DMS 273 (cell line): Measurements from ENCODE around the gene DGKB.

Source experiments
- DNase-seq: peaks from one replicate; lab custom pipeline; 2025; ENCODE audit not compliant: unreplicated experiment; lab: John Stamatoyannopoulos, UW

Gene DGKB

GRCh38 chr7:14148974-14149373, 753.6 kb downstream of the DGKB start:
- no peak for DNase-seq

- DNase-seq, result no peak
These were observed 755.0 kb downstream of the DGKB start for GRCh38 chr7:14147532-14147931.

GRCh38 chr7:14144538-14144937, 758.0 kb downstream of the DGKB start:
- no peak for DNase-seq

GRCh38 chr7:14144109-14144508, 758.4 kb downstream of the DGKB start:
- no peak for DNase-seq

DNA sequence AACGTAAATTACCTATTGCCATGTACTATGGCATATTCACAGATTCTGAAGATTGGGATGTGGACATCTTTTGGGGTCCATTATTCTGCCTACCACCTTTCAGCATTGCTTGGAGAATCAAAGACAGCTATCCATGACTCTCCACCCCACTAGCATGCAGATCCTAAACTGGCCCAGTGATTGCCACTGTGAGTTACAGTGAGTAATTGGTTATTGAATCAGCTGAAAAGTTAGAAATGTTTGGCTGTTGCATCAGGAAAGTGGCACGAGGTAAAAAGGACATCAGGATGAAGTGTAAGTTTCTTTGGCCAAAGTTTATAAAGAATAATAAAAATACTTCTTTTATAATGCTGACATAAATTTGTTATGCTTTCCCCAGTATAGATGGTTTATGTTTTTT, 764.9 kb downstream of the DGKB start:
- no peak for DNase-seq

GRCh38 chr7:14133752-14134151, 768.8 kb downstream of the DGKB start:
- DNase-seq, result no peak

- no peak for DNase-seq
These were observed 776.6 kb downstream of the DGKB start for GRCh38 chr7:14125998-14126397.

- no peak for DNase-seq
These were observed 777.8 kb downstream of the DGKB start for GRCh38 chr7:14124716-14125115.

- no peak for DNase-seq
These were observed 778.6 kb downstream of the DGKB start for GRCh38 chr7:14123923-14124322.

DNA sequence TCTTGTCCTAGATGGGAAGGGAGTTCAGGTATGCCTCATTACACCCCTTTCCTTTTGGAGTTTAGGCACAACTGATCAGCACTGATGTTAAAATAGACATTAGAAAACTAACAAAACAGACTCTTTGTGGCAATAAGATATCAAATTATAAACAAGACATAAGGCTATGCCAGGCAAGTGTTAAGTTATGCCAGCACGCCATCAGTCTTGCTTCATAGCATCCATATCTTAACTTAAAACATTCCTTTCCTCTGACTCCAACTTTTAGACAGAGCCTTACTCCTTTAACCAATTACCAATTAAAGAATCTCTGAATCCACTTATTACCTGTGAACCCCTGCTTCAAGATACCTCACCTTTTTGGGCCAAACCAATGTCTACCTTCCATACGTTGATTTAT, 786.9 kb downstream of the DGKB start:
- no peak for DNase-seq

DNA sequence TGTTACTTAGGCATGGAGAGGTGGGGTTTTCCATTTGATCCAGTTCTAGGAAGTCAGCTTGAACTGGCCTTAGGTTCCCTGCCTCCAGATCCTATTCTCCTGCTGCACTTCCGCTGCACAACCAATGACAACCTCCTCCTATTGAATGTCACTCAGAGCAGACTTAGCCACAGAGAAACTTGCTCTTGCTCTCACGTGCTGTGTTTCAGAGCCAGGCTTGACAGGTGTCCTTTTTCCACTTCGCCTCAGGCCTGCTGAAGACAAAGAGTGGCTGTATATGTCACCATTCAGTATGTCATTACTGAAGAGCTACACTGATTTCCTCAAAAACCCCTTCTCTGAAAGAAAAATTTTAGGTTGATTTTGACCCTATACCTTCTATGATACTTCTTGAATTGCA, 797.7 kb downstream of the DGKB start:
- no peak for DNase-seq

DNA sequence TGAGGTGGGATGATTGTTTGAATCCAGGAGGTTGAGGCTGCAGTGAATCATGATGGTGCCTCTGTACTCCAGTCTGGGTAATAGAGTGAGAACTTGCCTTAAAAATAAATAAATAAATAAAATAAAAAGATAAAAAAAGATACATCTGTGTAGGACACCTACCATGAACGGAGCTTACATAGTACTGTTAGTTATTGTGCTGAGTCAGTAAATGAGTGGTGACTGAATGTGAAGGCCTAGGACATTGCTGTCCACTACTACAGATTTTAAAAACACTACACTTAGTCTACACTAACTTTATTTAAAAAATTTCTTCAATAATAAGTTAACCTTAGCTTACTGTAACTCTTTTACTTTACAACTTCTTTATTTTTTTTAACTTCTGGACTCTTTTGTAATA, 806.4 kb downstream of the DGKB start:
- no peak for DNase-seq

GRCh38 chr7:14095233-14095950, 807.2 kb downstream of the DGKB start:
- no peak for DNase-seq
